ENCODE data around the gene MFNG.

Gene MFNG

DNA sequence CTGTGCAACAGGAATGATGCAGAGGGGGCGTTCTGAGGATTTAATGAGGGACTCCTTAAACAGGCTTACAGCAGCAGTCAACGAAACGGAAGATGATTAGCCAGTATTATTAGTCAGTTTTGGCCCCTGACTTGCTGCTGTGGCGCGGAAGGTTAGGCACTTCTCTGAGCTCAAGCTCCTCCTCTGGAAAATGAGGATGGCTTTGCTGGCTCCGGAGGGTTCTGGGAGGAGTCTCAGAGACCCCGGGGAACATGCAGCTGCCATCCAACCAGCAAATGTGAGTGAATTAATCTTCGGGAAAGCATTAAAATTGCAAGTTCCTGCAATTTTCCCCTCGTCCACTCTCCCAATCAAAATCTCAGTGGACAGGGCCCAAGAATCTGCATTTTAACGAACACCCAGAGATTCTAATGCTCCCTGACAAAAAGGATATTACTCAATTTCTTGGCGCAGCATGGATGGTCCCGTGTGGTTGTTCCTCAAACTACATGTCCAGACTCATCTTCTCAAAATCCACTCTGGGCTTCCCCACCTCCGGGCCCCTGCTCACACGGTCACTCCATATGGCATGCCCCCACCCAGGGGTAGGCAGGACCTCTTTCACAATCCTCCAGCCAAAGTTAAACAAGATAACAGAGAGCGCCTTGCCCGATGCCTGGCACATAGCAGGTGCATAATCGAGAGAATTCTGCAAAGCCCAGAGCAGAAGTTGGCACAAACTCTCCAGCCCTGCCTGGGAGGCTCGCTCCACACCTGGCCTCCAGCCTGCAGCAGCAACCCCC lies 65.3 kb downstream of the MFNG start:
- DNase-seq, result no peak

DNA sequence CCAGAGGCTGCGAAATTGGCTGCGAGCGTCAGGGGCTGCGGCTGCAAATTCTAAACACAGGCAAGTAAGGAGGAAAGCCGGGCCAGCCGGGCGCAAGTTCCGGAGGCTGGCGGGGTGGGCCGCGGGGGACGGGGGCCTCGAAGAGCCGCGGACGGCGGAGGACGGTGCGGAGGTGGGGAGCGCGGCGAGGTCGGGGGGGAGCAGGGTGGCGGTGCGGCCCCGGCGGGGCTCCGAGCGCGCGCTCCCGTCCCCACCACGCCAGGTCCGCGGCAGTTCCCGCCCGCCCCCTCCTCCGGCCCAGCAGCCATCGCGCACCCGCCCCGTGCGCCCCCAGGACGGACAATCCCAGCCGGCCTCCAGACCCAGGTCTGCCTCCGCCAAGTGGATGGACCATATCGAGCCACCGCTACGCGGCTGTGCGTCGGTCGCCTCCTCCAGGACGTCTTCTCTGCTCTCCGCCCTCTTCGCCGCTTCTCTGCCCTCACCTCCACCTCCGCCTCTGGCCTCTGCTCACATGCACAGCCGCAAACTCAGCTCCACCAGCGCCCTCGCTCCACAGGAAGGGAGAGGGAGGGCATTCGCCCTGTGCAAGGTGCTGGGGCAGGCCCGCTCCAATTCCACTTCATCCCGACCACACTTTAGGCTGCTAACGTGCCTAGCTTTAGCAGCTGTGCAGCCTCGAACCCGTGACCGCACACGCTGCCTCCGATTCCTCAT lies 66.1 kb downstream of the MFNG start:
- no peak for DNase-seq

DNA sequence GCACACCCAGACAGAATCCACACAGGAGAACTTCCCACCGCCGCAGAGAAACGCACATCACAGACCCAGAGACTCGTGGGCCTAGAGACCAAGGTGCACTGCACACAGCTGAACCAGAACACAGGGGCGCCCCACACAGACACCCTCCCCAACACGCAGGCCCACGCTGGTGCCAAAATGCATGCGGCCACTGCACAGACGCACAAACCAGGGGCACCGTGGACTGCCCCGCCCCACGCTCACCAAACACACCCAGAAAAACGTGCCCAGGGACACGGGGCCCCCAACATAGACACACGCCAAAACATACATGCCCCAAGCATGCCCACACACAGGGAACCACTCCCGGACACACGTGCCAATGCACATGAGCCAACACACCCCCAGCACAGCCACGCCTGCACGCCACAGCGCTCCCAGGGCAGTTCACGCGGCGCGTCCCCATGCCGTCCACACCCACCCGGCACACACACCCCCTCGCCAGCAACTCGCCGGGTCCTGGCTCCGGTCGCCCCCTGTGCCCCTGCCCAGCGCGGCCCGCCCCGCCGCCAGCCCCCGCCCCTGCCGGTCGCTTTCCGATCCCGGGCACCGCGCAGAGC lies 66.7 kb downstream of the MFNG start:
- no peak for DNase-seq

Measured in NCI-H446 (cell line).